Endodermal cell (in vitro differentiated cells): Measurements from ENCODE around the gene NUCB1. TPM values are rescaled to one million over a fixed set of nuclear protein-coding genes. Genes with fewer than 3 reads are reported as not detected.
"Not testable (repeated sequence)": the region's sequence is repeated elsewhere in the genome, so short reads cannot be mapped to it uniquely, and the experiment has no call there.

ENCODE experiments used
- DNase-seq: peaks from one replicate; pipeline ENCODE4 v3.0.0-alpha.2; 2017
- H3K27ac ChIP-seq: 2 replicates; pipeline ENCODE4 v1.5.1; 2013; ENCODE audit warnings: mild to moderate bottlenecking, low read depth, low read length, moderate library complexity
- H3K27me3 ChIP-seq: 2 replicates; pipeline ENCODE4 v1.6.1; 2013; ENCODE audit warnings: mild to moderate bottlenecking, low read length, moderate library complexity; ENCODE audit not compliant: insufficient read depth, control insufficient read depth, poor library complexity, severe bottlenecking
- H3K36me3 ChIP-seq: 2 replicates; pipeline ENCODE4 v1.7.0; 2013; ENCODE audit warnings: mild to moderate bottlenecking, low read length, moderate library complexity; ENCODE audit not compliant: control insufficient read depth, insufficient read depth
- H3K4me1 ChIP-seq: one replicate; pipeline ENCODE4 v1.7.0; 2013; ENCODE audit warnings: low read length; ENCODE audit not compliant: control insufficient read depth, insufficient read depth
- H3K4me3 ChIP-seq: 2 replicates; pipeline ENCODE4 v1.5.1; 2013; ENCODE audit warnings: mild to moderate bottlenecking, low read length, moderate library complexity
- H3K9ac ChIP-seq: 2 replicates; pipeline ENCODE4 v1.6.1; 2013; ENCODE audit warnings: mild to moderate bottlenecking, low read length, moderate library complexity; ENCODE audit not compliant: poor library complexity, severe bottlenecking; ENCODE audit errors: extremely low read depth
- H3K9me3 ChIP-seq: 2 replicates; pipeline ENCODE4 v1.6.1; 2013; ENCODE audit warnings: mild to moderate bottlenecking, low read length, moderate library complexity; ENCODE audit not compliant: control insufficient read depth
- H3K27ac Mint-ChIP-seq: 2 replicates; pipeline ENCODE4 v1.8.0; 2020; ENCODE audit warnings: mixed read lengths
- H3K27me3 Mint-ChIP-seq: 2 replicates; pipeline ENCODE4 v1.8.0; 2021; ENCODE audit warnings: mild to moderate bottlenecking, mixed read lengths; ENCODE audit not compliant: insufficient read depth
- H3K36me3 Mint-ChIP-seq: 2 replicates; pipeline ENCODE4 v1.8.0; 2020; ENCODE audit warnings: low read depth, mixed read lengths
- H3K4me1 Mint-ChIP-seq: 2 replicates; pipeline ENCODE4 v1.8.0; 2020; ENCODE audit warnings: mixed read lengths
- H3K4me3 Mint-ChIP-seq: 2 replicates; pipeline ENCODE4 v1.8.0; 2020; ENCODE audit warnings: mild to moderate bottlenecking, moderate library complexity, mixed read lengths
- H3K9me3 Mint-ChIP-seq: 2 replicates; pipeline ENCODE4 v1.8.0; 2020; ENCODE audit warnings: mild to moderate bottlenecking, mixed read lengths
- WGBS, 2 experiments: methylation state at CpG; one replicate each; pipeline versions ENCODE4 v1.1.5 to v1.1.7; 2013; ENCODE audit warnings: missing lambda C conversion rate in 2 of 2, mixed read lengths in 1 of 2; ENCODE audit not compliant: insufficient coverage in 1 of 2, insufficient read length in 1 of 2; 5-methylcytosine and 5-hydroxymethylcytosine counted together
- total RNA-seq, 2 donors: library from RNA; stranded (reverse); fragmentation: NEBNext Ultra II Directional in 1 of 2; extraction: Animal tissue kit (Norgen Biotek cat#: 25700) in 1 of 2; gene quantifications; 2 replicates in 1 of 2; 3 replicates in 1 of 2; pipeline ENCODE4 v1.2.1, GENCODE V29; 2021
- TF ChIP-seq, protein P1 (sequence below): fragments of 200-600 bp; sonication (generic); conservative IDR thresholded peaks from 2 replicates; pipeline ENCODE4 v1.5.0; 2021; ENCODE audit warnings: antibody characterized with exemption, mild to moderate bottlenecking

The NUCB1 gene
- total RNA-seq, 2 donors from 2014 or later, result 177 to 222 TPM

GRCh38 chr19:48897181-48897580 is 2.9 kb upstream of the NUCB1 start:
- no peaks in the 10 kb centered on the region for H3K4me1 ChIP-seq
- H3K36me3 Mint-ChIP-seq, result peaks cover 5% of the 10 kb centered on the region
- no peak overlapping the region for H3K27ac Mint-ChIP-seq
- no peaks in the 10 kb centered on the region for H3K27me3 ChIP-seq
- 82 to 84% methylated on average over 3 to 5 of the region's 5 CpGs for WGBS, 2 experiments
- TF ChIP-seq, protein P1, sequence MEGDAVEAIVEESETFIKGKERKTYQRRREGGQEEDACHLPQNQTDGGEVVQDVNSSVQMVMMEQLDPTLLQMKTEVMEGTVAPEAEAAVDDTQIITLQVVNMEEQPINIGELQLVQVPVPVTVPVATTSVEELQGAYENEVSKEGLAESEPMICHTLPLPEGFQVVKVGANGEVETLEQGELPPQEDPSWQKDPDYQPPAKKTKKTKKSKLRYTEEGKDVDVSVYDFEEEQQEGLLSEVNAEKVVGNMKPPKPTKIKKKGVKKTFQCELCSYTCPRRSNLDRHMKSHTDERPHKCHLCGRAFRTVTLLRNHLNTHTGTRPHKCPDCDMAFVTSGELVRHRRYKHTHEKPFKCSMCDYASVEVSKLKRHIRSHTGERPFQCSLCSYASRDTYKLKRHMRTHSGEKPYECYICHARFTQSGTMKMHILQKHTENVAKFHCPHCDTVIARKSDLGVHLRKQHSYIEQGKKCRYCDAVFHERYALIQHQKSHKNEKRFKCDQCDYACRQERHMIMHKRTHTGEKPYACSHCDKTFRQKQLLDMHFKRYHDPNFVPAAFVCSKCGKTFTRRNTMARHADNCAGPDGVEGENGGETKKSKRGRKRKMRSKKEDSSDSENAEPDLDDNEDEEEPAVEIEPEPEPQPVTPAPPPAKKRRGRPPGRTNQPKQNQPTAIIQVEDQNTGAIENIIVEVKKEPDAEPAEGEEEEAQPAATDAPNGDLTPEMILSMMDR, result no peak
- H3K36me3 ChIP-seq, result peaks cover 4% of the 10 kb centered on the region
- no peak for DNase-seq
- H3K4me3 Mint-ChIP-seq, result no peak overlapping the region
- H3K4me1 Mint-ChIP-seq, result peaks cover 7% of the 10 kb centered on the region
- no peak overlapping the region for H3K4me3 ChIP-seq
- H3K27ac ChIP-seq, result no peak overlapping the region
- H3K9me3 ChIP-seq, result no peaks in the 10 kb centered on the region
- no peak overlapping the region for H3K9ac ChIP-seq
- H3K27me3 Mint-ChIP-seq, result peaks cover 11% of the 10 kb centered on the region
- H3K9me3 Mint-ChIP-seq, result no peaks in the 10 kb centered on the region

DNA sequence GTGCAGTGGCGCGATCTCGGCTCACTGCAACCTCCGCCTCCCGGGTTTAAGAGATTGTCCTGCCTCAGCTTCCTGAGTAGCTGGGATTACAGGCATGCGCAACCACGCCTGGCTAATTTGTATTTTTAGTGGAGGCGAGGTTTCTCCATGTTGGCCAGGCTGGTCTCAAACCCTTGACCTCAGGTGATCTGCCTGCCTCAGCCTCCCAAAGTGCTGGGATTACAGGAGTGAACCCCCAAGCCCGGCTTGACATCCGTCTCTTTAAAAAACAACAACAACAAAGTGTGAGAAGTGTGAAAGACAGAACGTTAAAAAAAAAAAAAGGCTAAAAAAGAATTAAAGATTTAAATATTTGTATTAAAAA is 744 bp upstream of the NUCB1 start:
- peak overlapping the region; percentile 50 for H3K27ac Mint-ChIP-seq
- Histone ChIP-seq H3K9ac (peak overlapping the region; percentile 42), H3K4me3 (peak overlapping the region; percentile 86), H3K36me3 (peaks cover 14% of the 10 kb centered on the region)
- peaks cover 15% of the 10 kb centered on the region for H3K36me3 Mint-ChIP-seq
- H3K27me3 Mint-ChIP-seq, H3K9me3 ChIP-seq, H3K27ac ChIP-seq, DNase-seq, H3K27me3 ChIP-seq, H3K4me1 Mint-ChIP-seq, H3K9me3 Mint-ChIP-seq, H3K4me1 ChIP-seq: not testable (repeated sequence)
- WGBS, 2 experiments, result 93 to 95% methylated on average over 8 to 9 of the region's 11 CpGs
- H3K4me3 Mint-ChIP-seq, result peak overlapping the region; percentile 93

GRCh38 chr19:48900477-48901406 is 630 bp downstream of the NUCB1 start:
- Mint-ChIP-seq H3K4me1 (peaks cover 6% of the 10 kb centered on the region), H3K36me3 (peaks cover 27% of the 10 kb centered on the region), H3K27me3 (no peaks in the 10 kb centered on the region), H3K4me3 (peak overlapping the region; percentile 93), H3K27ac (peak overlapping the region; percentile 97), H3K9me3 (no peaks in the 10 kb centered on the region)
- Histone ChIP-seq H3K4me3 (peak overlapping the region; percentile 86), H3K27ac (peak overlapping the region; percentile 19), H3K9ac (peak overlapping the region; percentile 54), H3K36me3 (peaks cover 27% of the 10 kb centered on the region), H3K4me1 (no peaks in the 10 kb centered on the region), H3K27me3 (no peaks in the 10 kb centered on the region), H3K9me3 (no peaks in the 10 kb centered on the region)
- TF ChIP-seq, protein P1, result no peak
- 32 to 44% methylated on average over 8 to 20 of the region's 24 CpGs for WGBS, 2 experiments
- peak; percentile 66 for DNase-seq

GRCh38 chr19:48902291-48902690 is 2.2 kb downstream of the NUCB1 start:
- H3K9me3 ChIP-seq, H3K4me3 Mint-ChIP-seq, H3K4me1 Mint-ChIP-seq, H3K4me1 ChIP-seq, H3K27me3 Mint-ChIP-seq, H3K9me3 Mint-ChIP-seq, H3K27ac ChIP-seq, DNase-seq, H3K4me3 ChIP-seq, H3K27ac Mint-ChIP-seq, H3K27me3 ChIP-seq, H3K9ac ChIP-seq: not testable (repeated sequence)
- peaks cover 37% of the 10 kb centered on the region for H3K36me3 ChIP-seq
- WGBS, 2 experiments, result 92 to 97% methylated on average over 6 to 7 of the region's 7 CpGs
- H3K36me3 Mint-ChIP-seq, result peaks cover 38% of the 10 kb centered on the region

- peaks cover 50% of the 10 kb centered on the region for H3K36me3 Mint-ChIP-seq
- H3K27me3 Mint-ChIP-seq, H3K27ac Mint-ChIP-seq: not testable (repeated sequence)
Measured at GRCh38 chr19:48903788-48904187, 3.7 kb downstream of the NUCB1 start.

More at GRCh38 chr19:48903788-48904187, 3.7 kb downstream of the NUCB1 start:
- not testable (repeated sequence) for H3K4me3 ChIP-seq, H3K9ac ChIP-seq, H3K9me3 Mint-ChIP-seq, H3K27ac ChIP-seq, H3K27me3 ChIP-seq, H3K4me1 ChIP-seq, DNase-seq, H3K4me3 Mint-ChIP-seq, H3K9me3 ChIP-seq, H3K4me1 Mint-ChIP-seq
- H3K36me3 ChIP-seq, result peaks cover 40% of the 10 kb centered on the region
